Keratinocyte (primary cell): ENCODE measurements around the gene TIMMDC1.
"Not testable (repeated sequence)": the region's sequence is repeated elsewhere in the genome, so short reads cannot be mapped to it uniquely, and the experiment has no call there.

Experiments
- EZH2 ChIP-seq: IDR thresholded peaks from one replicate; pipeline ENCODE4 v1.6.1; 2012; ENCODE audit warnings: inconsistent platforms, mild to moderate bottlenecking, low read length, moderate library complexity
- TF ChIP-seq, protein P1 (sequence below), 3 experiments: IDR thresholded peaks in 1 of 3; conservative IDR thresholded peaks in 1 of 3; optimal IDR thresholded peaks in 1 of 3; 2 replicates in 2 of 3; 3 replicates in 1 of 3; pipeline versions ENCODE3 to v1.5.1; 2011; ENCODE audit warnings: low read length in 3 of 3, mild to moderate bottlenecking in 3 of 3, moderate library complexity in 2 of 3, control low read depth in 1 of 3, inconsistent platforms in 1 of 3; ENCODE audit not compliant: insufficient read depth in 2 of 3; ENCODE audit errors: extremely low read depth in 1 of 3

DNA sequence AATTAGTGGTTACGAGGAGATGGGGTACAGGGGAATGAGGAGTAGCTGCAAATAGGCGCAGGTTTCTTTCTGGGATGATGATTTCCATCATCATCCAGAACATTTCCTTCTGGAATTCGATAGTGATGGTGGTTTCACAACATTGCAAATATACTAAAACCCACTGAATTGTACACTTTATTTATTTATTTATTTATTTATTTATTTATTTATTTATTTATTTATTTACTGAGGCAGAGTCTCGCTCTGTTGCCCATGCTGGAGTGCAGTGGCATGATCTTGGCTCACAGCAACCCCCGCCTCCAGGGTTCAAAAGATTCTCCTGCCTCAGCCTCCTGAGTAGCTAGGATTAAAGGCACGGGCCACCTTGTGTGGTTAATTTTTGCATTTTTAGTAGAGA is 54.6 kb downstream of the TIMMDC1 start:
- TF ChIP-seq EZH2, result not testable (repeated sequence)
- TF ChIP-seq, protein P1, sequence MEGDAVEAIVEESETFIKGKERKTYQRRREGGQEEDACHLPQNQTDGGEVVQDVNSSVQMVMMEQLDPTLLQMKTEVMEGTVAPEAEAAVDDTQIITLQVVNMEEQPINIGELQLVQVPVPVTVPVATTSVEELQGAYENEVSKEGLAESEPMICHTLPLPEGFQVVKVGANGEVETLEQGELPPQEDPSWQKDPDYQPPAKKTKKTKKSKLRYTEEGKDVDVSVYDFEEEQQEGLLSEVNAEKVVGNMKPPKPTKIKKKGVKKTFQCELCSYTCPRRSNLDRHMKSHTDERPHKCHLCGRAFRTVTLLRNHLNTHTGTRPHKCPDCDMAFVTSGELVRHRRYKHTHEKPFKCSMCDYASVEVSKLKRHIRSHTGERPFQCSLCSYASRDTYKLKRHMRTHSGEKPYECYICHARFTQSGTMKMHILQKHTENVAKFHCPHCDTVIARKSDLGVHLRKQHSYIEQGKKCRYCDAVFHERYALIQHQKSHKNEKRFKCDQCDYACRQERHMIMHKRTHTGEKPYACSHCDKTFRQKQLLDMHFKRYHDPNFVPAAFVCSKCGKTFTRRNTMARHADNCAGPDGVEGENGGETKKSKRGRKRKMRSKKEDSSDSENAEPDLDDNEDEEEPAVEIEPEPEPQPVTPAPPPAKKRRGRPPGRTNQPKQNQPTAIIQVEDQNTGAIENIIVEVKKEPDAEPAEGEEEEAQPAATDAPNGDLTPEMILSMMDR (optimal IDR thresholded peaks at IDR 0.05 in 1 of 3, IDR thresholded peaks at IDR 0.05 in 1 of 3, conservative IDR thresholded peaks at IDR 0.05 in 1 of 3; ENCODE audit: extremely low read depth in 1 of 3, insufficient read depth in 2 of 3, low read length in 3 of 3), result not testable (repeated sequence)
